Mesenteric fat pad (tissue), 1 donor: ENCODE data around the gene APOD. TPM values are rescaled to one million over a fixed set of nuclear protein-coding genes. Genes with fewer than 3 reads are reported as not detected.
"Not testable (repeated sequence)": the region's sequence is repeated elsewhere in the genome, so short reads cannot be mapped to it uniquely, and the experiment has no call there.

ENCODE experiments used
- DNase-seq: peaks from one replicate; pipeline ENCODE4 v3.0.0-alpha.2; 2020; ENCODE audit warnings: low spot score
- long read RNA-seq: library from polyadenylated mRNA; unstranded; transcript quantifications from one replicate; pipeline ENCODE4 v2.0.0, GENCODE V29; 2020
- total RNA-seq: library from RNA; stranded (reverse); fragmentation: NEBNext Ultra II Directional; extraction: Animal tissue kit (Norgen Biotek cat#: 25700); gene quantifications from one replicate; pipeline ENCODE4 v1.2.1, GENCODE V29; 2021
- donor health status: DM: yes; HTN: yes; CAD: no.

The APOD gene
- total RNA-seq, result 362 TPM
- long read RNA-seq, transcript APOD-201 (5 exons, 1,130 nt), result major isoform, 210 of 220 reads
- long read RNA-seq, partial matches to known transcripts, result 3 of 220 reads
- long read RNA-seq, other reads (novel, unspliced or antisense), result 5 of 220 reads

GRCh38 chr3:195583831-195584542, at the start of gene APOD:
Gene APOD (minus strand): TSS chr3:195583940. CDS start chr3:195579461, 4,479 bp downstream.
- DNase-seq, result no peak

- DNase-seq, result not testable (repeated sequence)
Observed at GRCh38 chr3:195633351-195633750, 49.6 kb upstream of the APOD start.

- peak; percentile 87 for DNase-seq
Observed at GRCh38 chr3:195632501-195633185, 48.9 kb upstream of the APOD start.

GRCh38 chr3:195632046-195632445, 48.3 kb upstream of the APOD start:
- peak; percentile 77 for DNase-seq

- peak; percentile 77 for DNase-seq
Observed at GRCh38 chr3:195630938-195631495, 47.3 kb upstream of the APOD start.

GRCh38 chr3:195630086-195630917, 46.6 kb upstream of the APOD start:
- DNase-seq, result peak; percentile 47

- DNase-seq, result peak; percentile 71
Observed at GRCh38 chr3:195629682-195630081, 45.9 kb upstream of the APOD start.

GRCh38 chr3:195628386-195628920, 44.7 kb upstream of the APOD start:
- peak; percentile 89 for DNase-seq

GRCh38 chr3:195627515-195628385, 44.0 kb upstream of the APOD start:
- DNase-seq, result peak; percentile 89

GRCh38 chr3:195624603-195625560, 41.1 kb upstream of the APOD start:
- DNase-seq, result peak; percentile 43

- not testable (repeated sequence) for DNase-seq
Observed at GRCh38 chr3:195624171-195624570, 40.4 kb upstream of the APOD start.

GRCh38 chr3:195623217-195623965, 39.7 kb upstream of the APOD start:
- DNase-seq, result peak; percentile 51

- peak; percentile 71 for DNase-seq
Observed at GRCh38 chr3:195622523-195623170, 38.9 kb upstream of the APOD start.

GRCh38 chr3:195622012-195622411, 38.3 kb upstream of the APOD start:
- DNase-seq, result peak; percentile 79

GRCh38 chr3:195621095-195621494, 37.4 kb upstream of the APOD start:
- DNase-seq, result not testable (repeated sequence)

- DNase-seq, result peak; percentile 77
Observed at GRCh38 chr3:195620476-195620875, 36.7 kb upstream of the APOD start.

GRCh38 chr3:195619591-195620369, 36.0 kb upstream of the APOD start:
- DNase-seq, result peak; percentile 88
